ENCODE measurements around the gene JAZF1. TPM values are rescaled to one million over a fixed set of nuclear protein-coding genes. Genes with fewer than 3 reads are reported as not detected.

Gene JAZF1
- total and polyA plus RNA-seq, 9 of the 15 experiments (the other 6 are each of a cell fraction or from before 2014, with no cell fraction given): 0.04 to 0.64 (median 0.11) TPM; not detected in 3

DNA sequence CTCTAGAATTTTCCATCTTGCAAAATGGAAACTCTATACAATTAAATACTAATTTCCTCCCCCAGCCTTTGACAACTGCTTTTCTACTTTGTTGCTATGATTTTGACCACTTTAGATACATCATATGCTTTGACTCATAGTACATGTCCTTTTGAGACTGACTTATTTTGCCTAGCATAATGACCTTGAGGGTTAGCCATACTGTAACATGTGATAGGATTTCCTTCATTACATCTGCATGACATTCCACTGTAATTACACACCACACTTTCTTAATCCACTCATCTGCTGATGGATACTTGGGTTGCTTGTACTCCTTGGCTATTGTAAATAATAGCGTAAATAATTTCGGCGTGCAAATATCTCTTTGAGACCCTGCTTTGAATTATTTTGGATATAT is 127.7 kb downstream of the JAZF1 start:
- Histone ChIP-seq H3K4me1 (replicated peaks in 1 of 2; ENCODE audit: control insufficient read depth in 2 of 2, insufficient read depth in 2 of 2, low read length in 2 of 2) (no peaks in the 10 kb centered on the region), H3K9me1 (ENCODE audit: control insufficient read depth, insufficient read depth, low read length) (no peaks in the 10 kb centered on the region), H2AFZ (ENCODE audit: low read depth, low read length) (no peak overlapping the region), H3K4me3 (no peak overlapping the region), H3K9me3 (replicated peaks; ENCODE audit: control insufficient read depth, insufficient read depth, low read depth, low read length) (no peaks in the 10 kb centered on the region), H3K79me2 (ENCODE audit: control insufficient read depth, insufficient read depth, low read length) (no peaks in the 10 kb centered on the region), H4K20me1 (replicated peaks; ENCODE audit: control insufficient read depth, insufficient read depth, low read length) (no peaks in the 10 kb centered on the region), H3K27me3 (ENCODE audit: control insufficient read depth in 2 of 2, insufficient read depth in 2 of 2, low read length in 2 of 2) (peaks cover 2 to 9% of the 10 kb centered on the region in 2 experiments; a peak in 2 of 5 replicates), H3K27ac (ENCODE audit: extremely low read depth, low read depth, low read length) (no peak overlapping the region), H3K4me2 (ENCODE audit: insufficient read depth, low read length) (no peak overlapping the region), H3K36me3 (ENCODE audit: control insufficient read depth, insufficient read depth, low read length) (no peaks in the 10 kb centered on the region), H3K9ac (ENCODE audit: insufficient read depth in 1 of 2, low read depth in 2 of 2, low read length in 2 of 2) (no peak overlapping the region)
- BruUV-seq (replicated peaks): no TSS peak
- CTCF ChIA-PET (ENCODE audit: low intra/inter-chr PET ratio): no interaction called here
- 2% methylated on average over 3 of the region's 3 CpGs for WGBS (ENCODE audit: insufficient coverage, low coverage, missing lambda C conversion rate)
- POLR2A ChIA-PET: no interaction called here
- in situ Hi-C loops (cut with MboI) (no loop called here), intact Hi-C loops (cut with micrococcal nuclease) (no loop called here)
- TF ChIP-seq FIP1L1 (IDR thresholded peaks at IDR 0.05; ENCODE audit: low read depth, low read length, poor library complexity, severe bottlenecking) (no peak), THRA (IDR thresholded peaks at IDR 0.05) (no peak), BRD4 (IDR thresholded peaks at IDR 0.05) (no peak), ZNF124 (CRISPR knock-in tag; IDR thresholded peaks at IDR 0.05) (no peak), ZNF668 (CRISPR knock-in tag; IDR thresholded peaks at IDR 0.05) (no peak), ZNF282 (CRISPR knock-in tag; IDR thresholded peaks at IDR 0.05) (no peak), ZNF174 (CRISPR knock-in tag; IDR thresholded peaks at IDR 0.05) (no peak), ATF3 (IDR thresholded peaks at IDR 0.05) (no peak), ATF3 (CRISPR knock-in tag; conservative IDR thresholded peaks at IDR 0.05) (no peak), KLF16 (IDR thresholded peaks at IDR 0.05) (no peak), ZNF224 (CRISPR knock-in tag; IDR thresholded peaks at IDR 0.05) (no peak), NFIX (CRISPR knock-in tag; IDR thresholded peaks at IDR 0.05; ENCODE audit: low read depth) (no peak), ASH1L (IDR thresholded peaks at IDR 0.05; ENCODE audit: borderline replicate concordance, low read depth, partially characterized antibody) (no peak), HEY1 (CRISPR knock-in tag; IDR thresholded peaks at IDR 0.05; ENCODE audit: borderline replicate concordance) (no peak), ZNF395 (CRISPR knock-in tag; IDR thresholded peaks at IDR 0.05) (no peak)
- TF ChIP-seq, protein P1, sequence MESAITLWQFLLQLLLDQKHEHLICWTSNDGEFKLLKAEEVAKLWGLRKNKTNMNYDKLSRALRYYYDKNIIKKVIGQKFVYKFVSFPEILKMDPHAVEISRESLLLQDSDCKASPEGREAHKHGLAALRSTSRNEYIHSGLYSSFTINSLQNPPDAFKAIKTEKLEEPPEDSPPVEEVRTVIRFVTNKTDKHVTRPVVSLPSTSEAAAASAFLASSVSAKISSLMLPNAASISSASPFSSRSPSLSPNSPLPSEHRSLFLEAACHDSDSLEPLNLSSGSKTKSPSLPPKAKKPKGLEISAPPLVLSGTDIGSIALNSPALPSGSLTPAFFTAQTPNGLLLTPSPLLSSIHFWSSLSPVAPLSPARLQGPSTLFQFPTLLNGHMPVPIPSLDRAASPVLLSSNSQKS (CRISPR knock-in tag; IDR thresholded peaks at IDR 0.05): no peak
- no peak for DNase-seq (ENCODE audit: extremely low read depth in 1 of 4, low spot score in 3 of 4)
- no peak for ATAC-seq
- peak; percentile 6 for FAIRE-seq

Measured in K562 (cell line).